Ecto neural progenitor cell (in vitro differentiated cells): ENCODE measurements around the gene KLK5.
A peak's percentile ranks its signal among the peaks of the same experiment; 100 is the strongest.
"Not testable (repeated sequence)": the region's sequence is repeated elsewhere in the genome, so short reads cannot be mapped to it uniquely, and the experiment has no call there.

Experiments
- DNase-seq: peaks from one replicate; pipeline ENCODE4 v3.0.0-alpha.2; 2018; ENCODE audit warnings: low spot score

Gene KLK5

DNA sequence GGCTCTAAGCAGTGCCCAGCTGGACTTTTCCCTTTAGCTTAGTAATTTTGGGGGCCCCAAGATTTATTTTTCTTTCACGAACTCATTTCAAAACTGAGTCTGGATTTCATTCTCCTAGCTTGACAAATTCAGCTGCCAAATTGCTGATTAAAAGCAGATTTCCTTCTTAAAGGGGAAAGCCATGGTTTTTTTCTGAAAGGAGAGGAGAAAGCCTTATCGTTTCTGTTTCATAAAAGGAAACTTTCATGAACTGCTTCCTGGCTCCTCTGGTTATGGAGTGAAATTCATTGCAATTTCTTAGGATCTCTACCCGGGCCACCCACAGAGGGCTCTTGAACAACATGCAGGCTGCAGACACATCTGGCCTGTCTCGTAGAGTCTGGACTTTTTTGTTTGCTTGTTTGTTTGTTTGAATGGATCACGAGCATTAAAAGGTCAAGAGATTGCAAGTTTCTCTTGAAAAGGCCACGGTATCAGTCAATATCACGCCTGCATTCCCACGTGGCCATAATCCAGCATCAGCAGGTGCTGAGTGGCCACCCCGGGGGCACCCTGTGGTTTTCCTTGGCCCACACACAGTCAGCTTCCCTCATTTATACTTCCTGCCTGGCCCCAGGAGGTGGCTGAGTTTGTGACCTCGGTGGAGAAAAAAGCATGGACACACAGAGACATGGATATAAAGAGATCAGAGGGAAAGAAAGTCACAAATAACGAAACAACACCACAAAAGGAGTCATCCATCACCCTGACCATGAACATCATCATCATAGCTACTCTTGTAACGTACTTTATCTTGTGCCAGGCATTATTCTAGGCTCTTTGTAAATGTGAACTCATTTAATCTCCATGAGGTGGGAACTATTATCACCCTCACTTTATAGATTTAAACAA, 31.2 kb downstream of the KLK5 start:
- no peak for DNase-seq

DNA sequence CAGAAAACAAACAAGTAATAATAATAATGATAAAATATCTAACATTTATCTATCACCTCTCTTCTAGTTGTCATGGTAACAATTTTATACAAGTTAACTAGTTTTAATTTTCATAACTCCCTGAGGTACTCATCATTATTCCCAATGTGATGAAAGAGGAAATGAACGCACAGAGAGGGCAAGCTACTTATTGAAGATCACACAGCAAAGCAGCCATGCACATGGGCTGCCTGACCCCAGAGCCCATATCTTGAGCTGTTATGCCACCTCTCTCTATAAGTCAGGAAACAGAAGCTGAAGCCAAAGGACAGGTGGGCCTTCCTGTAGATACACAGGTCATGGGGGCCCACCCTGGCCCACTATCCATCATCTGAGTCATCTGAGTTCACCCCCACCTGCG, 36.8 kb downstream of the KLK5 start:
- DNase-seq = no peak

DNA sequence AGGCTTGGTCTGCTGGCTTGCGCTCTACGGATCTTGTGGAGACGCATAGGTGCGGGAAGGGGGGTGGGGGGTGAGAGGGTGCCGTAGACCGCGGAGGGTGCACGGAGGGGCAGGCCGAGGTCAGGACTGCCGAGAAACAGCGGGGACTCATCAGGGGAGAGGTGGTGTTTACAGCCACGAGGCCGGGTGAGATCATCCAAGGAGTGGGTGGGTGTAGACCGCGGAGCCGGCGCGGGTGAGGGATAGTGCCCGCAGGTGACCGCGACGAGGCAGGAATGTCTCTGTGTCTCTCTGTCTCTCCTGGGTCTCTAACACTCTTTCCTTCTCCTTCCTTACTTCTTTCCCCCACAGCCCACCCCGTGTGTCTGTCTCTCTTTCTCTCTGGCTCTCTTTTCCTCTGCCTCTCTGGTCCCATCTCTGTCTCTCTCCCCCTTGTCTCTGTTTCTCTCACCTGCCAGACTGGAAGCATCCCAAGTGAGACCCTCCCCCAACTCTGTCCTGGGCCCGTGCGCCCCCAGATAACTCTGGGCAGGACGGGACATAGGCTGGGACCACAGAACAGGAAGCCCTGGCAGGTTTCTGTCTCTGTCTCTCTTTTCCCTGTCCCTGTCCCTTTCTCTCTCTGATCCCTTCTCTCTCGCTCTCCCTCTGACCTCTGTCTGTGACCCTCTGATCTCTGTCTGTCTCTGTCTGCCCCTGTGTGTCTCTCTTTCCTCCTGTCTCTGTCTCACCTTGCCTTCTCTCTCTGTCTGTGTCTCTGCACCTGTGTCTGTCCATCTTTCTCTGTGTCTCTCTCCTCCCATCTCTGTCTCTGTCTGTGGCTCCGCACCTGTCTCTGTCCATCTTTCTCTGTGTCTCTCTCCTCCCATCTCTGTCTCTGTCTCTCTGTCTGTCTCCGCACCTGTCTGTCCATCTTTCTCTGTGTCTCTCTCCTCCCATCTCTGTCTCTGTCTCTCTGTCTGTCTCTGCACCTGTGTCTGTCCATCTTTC, 39.8 kb downstream of the KLK5 start:
- DNase-seq = no peak

DNA sequence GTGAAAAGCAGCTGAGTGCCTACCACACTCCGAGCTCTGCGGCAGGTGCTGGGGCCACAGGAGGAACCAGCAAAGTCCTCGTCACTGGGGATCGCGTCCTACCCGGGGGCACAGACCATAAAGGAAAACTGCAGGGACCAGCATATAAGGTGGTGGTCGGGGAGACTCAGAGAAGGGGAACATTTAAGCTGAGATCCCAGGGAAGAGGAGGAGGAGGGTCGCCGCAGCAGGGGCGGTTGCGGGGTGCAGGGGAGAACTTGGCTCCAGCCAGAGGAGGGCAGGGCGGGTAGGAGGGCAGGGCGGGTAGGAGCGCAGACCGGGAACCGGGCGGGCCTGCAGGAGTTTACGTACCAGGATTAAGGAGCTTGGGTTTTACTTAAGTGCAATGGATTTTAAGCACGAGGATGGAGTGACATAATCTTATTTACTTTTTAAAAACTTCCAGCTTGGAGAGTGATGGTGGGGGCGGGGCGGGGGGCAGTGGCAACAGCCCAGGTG, 40.7 kb downstream of the KLK5 start:
- no peak for DNase-seq

DNA sequence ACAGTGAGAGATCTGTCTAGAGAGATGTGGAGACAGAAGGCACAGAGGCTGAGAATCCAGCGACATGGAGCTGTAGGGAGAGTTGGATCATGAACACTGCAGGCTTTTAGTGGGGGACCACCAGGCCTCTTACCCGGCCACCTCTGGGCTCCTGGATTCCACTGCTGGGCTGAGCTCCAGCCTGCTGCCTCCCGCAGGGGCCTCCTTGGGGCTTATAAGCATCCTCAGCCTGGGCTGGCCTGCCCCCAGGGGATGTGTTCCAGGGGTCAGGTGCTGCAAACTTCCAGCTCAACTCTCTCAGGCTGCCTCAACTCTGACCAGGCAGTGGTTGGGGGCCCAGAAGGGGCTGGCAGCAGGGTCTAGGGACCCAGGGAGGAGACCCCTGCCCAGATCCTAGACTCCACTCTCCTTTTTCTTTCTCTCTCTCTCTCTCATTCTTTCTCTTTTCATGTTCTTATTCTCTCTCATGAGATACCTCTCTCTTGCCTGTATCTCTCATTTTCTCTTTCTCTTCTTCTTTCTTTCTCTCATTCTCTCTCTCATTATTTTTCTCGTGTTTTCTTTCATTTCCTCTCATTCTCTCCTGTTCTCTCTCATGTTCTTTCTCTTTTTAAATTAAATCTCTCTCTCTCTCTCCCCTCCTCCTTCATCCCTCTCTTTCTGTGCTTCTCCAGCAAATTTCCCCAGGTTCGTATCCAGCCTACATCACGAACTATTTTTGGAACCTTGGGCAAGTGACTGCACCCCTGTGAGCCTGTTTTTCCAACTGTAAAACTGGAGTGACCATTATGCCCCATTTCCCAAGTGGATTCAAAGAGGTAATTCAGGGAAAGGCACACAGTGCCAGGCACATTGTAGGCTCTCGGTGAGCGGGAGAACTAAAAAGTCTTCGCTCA, 41.4 kb downstream of the KLK5 start, which contains the start of gene KLK4:
Gene KLK4 (minus strand): TSS at position 190 of the 896 bp plus-strand sequence. CDS start 657 bp downstream, outside the sequence.
- DNase-seq = no peak

DNA sequence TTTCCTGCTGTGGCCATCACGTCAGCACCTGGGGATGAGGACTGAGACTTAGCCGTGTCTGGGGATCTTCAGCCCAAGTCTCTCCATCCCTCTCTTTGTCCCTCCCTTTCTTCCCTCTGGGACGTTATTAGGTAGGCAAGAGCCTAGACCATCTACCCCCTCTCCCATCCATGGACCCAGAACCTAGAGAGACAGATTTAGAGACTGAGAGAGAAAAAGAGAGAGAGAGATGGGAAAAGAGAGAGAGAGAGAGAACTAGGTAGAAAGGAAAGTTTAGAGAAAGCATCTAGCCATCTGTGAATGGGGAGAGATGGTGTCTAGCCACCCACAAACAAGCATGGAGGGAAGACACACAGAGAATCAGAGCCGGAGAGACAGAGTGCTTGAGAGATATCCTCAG, 42.1 kb downstream of the KLK5 start:
- no peak for DNase-seq

DNA sequence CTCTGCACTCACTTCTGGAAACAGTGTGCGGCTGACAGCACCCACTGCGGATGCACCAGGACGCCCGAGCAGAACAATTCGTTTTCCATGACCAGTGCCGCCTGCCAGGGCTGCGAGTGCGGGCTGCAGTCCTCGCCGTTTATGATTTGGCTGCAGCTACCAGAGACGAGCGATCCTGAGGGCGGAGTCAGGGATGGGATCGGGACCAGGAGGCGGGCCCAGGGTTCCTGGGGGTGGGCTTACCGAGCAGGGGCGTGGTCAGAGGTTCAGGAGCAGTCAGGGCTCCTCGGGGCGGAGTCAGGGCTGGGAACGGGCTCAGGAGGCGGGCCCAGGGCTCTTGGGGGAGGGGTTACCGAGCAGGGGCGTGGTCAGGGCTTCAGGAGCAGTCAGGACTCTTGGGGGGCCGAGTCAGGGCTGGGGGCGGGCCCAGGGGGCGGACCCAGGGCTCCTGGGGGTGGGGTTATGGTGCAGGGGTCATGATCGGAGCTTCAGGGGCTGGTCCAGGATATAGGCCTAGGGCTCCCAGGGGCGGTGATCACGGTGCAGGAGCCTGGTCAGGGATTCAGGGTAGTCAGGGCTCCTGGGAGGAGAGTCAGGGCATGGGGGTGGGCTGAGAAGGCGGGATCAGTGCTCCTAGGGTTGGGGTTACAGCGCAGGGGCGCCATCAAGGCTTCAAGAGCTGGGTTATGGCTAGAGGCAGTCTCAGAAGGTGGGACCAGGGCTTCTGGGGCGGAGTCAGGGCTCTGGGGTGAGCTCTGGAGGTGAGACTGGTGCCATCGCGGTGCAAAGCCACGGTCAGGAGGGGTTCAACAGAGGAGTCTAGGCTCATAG, 43.4 kb downstream of the KLK5 start:
- peak; percentile 99 for DNase-seq

DNA sequence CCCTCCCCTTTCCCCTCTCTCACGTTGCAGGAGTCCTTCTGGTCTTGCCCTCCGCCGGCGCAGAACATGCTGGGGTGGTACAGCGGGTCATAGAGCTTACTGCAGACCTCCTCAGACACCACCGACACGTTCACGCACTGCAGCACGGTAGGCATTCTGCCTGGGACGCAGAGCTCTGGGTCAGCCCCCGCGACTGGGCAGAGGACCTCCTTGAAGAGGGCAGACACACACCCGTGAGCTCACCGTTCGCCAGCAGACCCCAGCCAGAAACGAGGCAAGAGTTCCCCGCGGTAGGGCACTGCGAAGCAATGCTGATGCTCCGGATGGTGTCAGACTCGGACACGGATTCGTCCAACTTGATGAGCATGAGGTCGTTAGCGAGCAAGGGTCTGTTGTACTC, 44.5 kb downstream of the KLK5 start:
- no peak for DNase-seq

DNA sequence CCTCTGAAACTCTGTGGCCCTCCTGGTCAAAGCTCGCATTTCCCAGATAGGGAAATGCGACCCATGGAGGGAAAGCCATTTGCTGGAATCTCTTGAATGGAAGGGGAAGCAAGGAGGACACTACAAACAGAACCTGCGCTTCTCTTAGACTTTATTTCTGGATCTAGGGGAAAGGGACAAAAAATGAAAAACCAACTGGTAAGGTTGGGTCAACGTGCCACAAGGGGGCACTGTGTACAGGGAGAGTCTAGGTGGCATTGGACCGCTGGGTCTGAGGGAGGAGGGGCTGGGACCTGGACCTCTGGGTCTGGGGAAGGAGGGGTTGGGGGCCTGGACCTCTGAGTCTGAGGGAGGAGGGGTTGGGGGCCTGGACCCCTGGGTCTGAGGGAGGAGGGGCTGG, 46.6 kb downstream of the KLK5 start:
- peak; percentile 67 for DNase-seq

DNA sequence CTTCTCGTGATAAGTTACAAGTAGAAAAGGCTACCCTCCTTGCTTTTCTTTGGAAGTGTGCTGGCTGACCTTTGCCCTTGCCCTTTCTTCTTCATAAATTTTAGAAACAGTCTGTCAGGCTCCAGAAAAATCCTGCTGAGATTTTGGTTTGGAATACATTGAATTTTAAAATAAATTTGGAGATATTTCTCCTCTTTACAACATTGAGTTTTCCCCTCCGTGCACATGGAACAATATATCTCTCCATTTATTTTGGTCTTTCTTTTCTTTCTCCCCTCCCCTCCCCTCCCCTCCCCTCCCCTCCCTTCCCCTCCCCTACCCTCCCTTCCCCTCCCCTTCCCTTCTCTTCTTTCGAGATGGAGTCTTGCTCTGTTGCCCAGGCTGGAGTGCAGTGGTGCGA, 50.2 kb downstream of the KLK5 start:
- no peak for DNase-seq

DNA sequence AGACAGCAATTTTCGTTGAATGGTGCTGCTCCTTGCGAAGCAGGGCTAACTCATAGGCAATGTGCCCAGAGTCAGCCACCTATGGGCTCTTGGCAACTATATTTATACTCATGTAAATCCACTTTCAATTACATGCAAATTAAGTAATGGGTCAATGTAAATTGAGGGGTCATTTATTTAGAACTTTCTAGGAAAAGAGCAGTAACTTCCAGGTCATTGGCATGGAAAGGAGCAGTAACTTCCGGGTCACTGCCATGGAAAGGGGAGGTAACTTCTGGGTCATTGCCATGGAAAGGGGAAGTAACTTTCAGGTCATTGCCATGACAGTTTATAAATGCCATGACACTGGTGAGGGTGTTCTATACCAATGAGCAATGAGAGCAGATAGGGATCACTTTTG, 53.3 kb downstream of the KLK5 start:
- no peak for DNase-seq

DNA sequence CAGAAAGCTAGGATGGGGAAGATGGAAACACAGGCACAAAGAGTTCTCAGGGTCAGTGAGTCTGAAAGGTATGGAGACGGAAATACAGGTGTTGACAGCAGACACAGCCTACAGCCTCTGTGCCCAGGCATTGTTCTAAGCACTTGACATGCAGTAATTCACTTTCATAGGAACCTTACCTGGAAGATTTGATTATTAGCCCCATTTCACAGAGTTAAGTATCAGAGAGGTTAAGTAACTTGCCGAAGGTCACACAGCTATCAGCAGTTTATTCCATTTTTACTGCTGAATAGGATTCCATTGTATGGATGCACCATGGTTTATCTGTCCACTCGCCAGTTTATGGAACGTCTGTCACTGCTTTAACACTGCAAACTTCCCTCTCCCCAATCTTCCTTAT, 54.8 kb downstream of the KLK5 start:
- no peak for DNase-seq

DNA sequence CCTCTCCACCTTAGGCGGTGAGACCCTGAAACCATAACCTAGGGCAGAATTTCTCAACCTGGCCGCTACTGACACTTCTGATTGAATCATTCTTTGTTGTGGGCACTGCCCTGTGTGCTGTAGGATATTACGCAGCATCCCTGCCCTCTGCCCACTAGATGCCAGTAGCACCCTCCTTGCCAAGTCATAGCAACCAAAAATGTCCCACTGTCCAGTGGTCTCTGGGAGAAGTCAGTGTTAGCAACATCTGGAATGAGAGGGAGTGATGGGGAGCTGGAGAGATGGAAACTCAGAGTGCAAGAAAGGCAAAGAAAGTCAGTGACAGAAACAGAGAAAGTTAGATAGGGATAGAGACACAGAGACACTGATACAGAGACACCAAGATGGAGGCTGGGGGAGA, 55.2 kb downstream of the KLK5 start:
- no peak for DNase-seq

DNA sequence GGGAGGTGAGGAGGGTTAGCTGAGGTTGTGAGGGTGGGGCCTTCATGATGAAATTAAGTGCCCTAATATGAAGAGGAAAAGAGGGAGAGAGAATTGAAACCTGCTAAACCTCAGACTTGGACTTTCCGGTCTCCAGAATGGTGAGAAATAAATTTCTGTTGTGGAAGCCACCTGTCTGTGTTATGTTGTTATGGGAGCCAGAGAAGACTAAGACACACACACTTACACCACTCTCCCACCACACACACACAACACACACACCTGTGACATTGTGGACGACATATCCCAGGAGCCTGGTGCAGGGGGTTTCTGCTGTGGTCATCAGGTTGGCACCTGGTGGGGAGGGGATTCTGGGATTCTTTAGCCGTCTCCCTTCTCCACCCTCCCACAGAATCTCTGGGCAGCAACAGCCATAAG, 55.6 kb downstream of the KLK5 start:
- DNase-seq = no peak

DNA sequence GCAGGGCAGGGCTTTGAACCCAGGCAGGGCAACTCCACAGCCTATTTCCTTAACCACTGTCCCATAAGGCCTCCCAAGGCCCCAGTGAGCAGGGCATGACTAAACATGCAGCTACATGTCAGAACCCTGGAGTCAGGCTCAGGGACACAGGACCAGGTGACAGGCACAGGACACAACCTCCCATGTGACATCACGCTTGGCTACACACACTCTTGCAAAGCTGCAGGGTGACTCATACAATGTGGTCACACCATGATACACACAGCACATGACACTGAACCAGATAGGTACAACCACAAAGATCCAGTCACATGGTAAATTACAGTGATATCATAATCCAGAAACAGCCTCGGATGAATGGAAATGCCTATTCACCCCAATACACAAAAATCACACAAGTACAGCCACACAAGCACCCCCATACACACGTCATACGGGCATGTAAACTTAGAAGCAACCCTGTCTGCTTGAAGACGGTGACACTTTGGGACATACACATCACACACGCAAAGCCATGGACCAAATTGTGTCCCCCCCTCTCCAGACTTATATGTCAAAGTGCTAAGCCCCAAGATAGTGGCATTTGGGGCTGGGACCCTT, 56.1 kb downstream of the KLK5 start:
- no peak for DNase-seq

DNA sequence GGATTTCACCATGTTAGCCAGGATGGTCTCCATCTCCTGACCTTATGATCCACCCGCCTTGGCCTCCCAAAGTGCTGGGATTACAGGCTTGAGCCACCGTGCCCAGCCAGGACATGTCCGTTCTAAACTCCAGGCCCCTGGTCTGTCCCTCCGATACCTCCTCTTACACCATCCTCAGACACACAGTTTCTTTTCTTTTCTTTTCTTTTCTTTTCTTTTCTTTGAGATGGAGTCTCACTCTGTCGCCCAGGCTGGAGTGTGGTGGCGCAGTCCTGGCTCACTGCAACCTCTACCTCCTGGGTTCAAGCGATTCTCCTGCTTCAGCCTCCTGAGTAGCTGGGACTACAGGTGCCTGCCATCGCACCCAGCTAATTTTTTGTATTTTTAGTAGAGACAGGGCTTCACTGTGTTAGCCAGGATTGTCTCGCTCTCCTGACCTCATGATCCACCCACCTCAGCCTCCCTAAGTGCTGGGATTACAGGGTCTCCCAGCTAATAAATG, 56.7 kb downstream of the KLK5 start:
- not testable (repeated sequence) for DNase-seq

DNA sequence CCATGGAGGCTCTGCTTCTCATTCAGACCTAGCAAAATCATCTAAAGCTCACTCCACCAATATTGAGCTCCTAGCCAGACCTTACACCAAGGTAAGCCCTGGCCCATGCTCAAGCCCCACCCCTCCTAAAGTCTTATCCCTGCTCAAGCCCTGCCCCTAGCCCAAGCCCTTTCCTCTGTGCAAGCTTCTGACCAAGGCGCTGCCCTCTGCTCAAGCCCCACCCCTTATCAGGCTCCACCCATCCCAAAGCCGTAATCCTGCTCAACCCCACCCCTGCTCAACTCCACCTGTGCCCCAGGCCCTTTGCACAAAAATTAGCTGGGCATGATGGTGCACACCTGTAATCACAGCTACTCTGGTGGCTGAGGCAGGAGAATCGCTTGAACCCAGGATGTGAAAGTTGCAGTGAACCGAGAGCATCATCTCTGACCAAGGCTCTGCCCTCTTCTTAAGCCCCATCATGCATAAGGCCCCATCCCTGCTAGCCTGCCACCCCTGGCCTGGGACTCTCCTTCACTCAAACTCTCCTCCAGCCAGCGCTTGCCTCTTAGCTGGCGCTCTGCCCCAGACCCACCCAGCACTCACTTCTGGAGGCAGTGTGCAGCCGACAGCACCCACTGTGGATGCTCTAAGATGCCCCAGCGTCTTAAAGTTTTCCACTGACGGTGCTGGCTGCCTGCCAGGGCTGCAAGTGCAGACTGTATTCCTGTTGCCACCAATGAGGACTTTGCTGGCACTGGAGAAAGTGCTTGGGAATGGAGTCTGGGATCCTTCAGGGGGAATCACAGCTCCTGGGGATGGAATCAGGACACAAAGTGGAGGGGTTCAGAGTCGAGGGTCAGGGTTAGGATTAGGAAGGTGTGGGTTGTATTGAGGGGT, 58.1 kb downstream of the KLK5 start:
- DNase-seq = no peak
